GM12892 (cell line): ENCODE measurements around the gene VCX.

ENCODE experiments used
- POLR2A ChIP-seq: IDR thresholded peaks from 2 replicates; pipeline ENCODE4 v1.6.1; 2011; ENCODE audit warnings: low read depth, low read length, control low read depth
- POLR2AphosphoS5 ChIP-seq: IDR thresholded peaks from 2 replicates; pipeline ENCODE4 v1.6.1; 2011; ENCODE audit warnings: low read depth, low read length, control low read depth

- TF ChIP-seq POLR2AphosphoS5 (no peak), POLR2A (no peak)
Observed at GRCh38 chrX:7872042-7872441, 29.1 kb downstream of the VCX start.
